HG02759 (cell line): ENCODE results near the gene WASF2.
"Not testable (repeated sequence)": the region's sequence is repeated elsewhere in the genome, so short reads cannot be mapped to it uniquely, and the experiment has no call there.

Source experiments
- ATAC-seq: cut with Tn5 transposase; IDR thresholded peaks from one replicate; pipeline ENCODE4 v1.9.1; 2021; ENCODE audit warnings: mild to moderate bottlenecking, moderate library complexity; ENCODE audit not compliant: unreplicated experiment

Gene WASF2

DNA sequence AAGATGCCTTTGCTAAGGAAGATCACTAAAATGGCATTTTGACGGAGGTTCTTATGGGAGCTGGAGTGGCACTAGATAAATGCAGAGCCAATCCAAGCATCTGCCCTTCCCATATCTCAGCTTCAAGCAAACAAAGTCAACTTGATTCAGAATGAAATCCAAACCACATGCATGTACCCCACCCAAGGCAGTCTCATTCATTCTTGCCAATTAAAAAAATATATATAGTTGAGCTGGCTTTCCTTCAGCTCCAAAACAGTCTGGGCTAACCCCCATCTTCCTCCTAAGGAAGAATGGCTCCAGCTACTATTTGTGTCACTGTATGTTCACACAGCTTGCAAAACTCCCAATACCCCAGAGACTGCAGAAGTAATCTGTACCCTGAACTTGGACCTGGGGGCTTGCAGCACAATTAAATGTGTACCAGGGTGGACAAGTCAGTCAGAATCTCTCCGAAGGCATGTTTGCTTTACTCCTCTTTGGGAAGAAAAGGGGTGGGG is 62.1 kb downstream of the WASF2 start:
- ATAC-seq: no peak

DNA sequence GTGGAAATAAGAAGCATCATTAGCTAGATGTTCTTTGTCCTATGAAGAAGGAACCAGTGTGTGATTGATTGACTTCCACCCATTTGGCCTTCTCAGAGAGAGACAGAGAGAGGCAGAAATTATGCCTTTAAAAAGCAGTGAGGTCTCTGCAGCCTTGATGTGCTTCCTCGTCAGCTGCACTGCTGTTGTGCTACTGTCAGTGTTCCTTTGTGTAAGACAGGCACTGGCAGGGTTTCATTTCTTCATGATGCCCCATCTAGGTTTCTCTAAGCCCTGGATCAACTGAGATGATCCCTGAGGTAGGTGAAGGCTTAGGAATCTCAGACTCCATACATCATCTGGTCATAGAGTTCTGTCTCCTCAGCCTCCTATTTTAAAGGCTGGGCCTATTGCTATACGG is 62.6 kb downstream of the WASF2 start:
- ATAC-seq: no peak

DNA sequence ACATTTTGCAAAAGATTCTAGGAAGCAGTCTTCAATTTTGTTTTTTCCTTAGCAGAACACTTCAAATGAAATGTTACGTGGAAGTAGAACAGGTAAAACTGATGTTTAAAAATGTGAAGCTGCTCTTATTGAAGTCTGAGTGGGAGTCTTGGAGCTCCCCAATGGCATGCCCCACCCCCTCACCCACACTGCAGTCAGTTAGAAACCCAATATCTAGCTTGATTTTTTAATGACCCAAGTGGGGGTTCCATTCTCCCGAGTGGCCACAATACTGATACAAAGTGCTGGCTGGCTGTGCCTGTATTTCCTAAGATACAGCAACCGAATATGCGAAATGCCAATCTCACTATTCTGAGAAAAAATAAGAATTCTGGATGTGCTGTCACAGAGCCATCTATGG is 66.3 kb downstream of the WASF2 start:
- no peak for ATAC-seq

DNA sequence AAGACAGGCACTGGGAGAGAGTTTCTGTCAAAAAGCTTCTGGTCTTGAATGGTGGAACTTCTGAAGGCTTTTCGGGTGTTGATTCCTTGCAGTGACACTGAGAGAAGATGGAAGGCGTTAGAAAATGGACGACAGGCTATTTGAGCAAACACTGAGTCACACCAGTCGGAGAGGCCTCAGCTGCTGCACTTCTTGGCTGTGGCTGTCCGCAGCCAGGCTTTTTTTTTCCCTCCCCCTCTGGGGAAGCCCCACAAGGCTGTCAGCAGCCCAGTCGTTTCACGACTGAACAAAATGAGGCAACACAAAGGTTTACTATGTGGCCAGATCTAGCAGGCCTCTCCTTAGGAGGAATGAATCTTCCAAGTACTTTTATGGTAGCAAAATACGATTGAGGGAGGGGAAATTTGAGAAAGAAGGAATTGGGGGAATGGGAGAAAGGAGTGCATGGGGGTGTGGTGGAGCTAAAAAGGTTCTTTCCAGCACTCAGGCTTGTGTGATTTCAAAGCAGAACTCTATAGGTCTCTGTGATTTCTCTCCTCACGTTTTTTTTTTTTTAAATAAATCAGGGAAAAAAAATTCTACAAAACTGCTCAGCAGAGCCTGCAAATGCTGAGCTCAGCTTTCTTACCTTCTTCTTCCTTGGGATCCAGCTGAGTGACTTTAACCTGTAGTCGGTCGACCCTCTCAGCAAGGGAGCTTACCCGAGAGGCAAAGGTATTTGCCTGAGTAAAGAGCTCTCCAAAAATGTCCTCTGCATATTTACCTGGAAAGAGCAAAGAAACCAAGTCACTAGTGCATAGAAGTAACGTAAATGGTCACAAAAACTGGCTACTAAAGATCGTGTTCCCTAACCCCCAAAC is 71.4 kb downstream of the WASF2 start:
- peak; percentile 80 for ATAC-seq

DNA sequence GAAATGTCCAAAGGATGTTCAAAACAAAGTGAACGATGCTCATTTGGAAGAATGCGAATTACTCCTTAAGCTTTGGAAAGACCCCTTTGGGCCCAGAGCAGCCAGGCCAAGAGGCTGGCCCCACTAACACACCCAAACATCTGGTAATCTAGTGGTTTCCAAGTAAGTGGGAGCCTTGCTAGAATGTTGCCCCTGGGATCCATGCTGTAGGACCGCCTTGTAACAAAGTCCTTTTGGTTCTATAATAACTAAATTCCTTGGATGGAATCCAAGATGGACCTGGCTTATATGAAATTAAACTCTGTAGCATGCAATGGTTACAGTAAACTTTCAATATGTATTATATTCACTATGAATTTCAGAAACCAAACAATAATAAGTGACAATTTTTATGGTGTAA is 72.3 kb downstream of the WASF2 start:
- no peak for ATAC-seq

DNA sequence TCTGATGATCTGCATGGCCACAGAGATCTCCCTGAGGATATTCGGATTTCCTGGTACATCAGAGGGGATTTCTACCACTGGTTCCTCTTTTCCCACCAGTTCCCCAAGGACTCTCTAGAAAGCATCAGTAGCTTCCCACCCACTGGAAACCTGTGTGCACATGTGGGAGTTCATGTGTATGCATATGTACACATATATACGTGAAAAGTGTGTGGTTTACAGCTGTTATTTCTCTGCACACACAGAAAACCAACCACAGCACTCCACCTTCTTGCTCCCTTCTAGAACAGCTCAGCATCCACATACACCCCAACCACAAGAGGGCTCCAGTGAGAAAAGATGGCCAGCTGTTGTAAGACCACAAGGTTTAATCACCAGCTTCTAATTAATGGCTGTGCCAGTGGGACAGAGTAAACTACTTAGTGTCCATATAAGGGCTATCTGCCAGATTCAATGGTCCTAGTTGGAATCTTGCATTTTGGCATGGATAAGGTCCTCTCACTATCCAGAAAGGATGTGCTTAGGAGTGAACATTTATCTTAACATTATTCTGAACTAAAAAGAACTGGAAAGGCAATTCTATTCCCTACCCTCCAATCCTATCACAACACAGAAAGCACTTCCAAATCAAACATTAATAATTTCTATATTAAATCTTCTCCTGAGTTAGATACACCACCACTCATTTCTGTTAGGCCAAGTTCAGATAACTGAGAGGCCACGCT is 73.4 kb downstream of the WASF2 start:
- no peak for ATAC-seq

DNA sequence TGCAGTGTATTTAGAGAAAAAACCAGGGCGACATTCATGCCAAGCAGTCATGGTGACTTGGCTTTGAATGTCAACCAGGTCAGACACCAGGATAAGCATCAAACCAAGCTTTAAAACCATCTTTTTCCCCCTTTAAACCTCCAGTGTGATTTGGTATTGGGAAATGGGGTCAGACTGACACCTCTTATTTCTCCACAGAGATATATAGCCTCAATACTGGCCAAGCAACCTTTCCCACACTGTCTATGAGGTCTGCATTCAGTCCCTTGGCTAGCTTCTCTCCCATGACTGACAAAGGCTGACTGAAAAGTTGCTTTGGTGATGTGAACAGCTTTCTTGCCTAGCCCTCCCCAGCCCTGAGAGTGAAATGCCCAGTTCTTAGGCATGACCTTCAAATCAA is 75.9 kb downstream of the WASF2 start:
- ATAC-seq: no peak

DNA sequence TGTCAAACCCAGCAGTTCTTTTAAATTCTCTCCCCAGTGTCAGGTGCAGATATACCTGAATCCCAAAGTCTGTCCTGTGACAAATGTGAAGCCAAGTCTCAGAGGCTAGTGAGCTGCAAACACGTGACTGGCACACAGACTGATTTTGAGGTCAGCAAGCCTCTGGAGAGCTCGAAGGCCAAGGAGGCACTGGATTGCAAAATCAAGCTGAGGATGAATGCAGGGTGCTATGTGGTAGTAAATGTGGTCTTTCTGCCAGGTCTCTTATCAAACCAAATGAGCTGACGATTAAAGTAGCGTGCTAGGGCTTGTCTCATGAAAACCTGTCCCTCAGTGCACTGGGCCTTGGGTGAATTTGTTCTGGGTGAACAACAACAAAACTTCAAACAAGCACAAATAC is 77.0 kb downstream of the WASF2 start:
- no peak for ATAC-seq

DNA sequence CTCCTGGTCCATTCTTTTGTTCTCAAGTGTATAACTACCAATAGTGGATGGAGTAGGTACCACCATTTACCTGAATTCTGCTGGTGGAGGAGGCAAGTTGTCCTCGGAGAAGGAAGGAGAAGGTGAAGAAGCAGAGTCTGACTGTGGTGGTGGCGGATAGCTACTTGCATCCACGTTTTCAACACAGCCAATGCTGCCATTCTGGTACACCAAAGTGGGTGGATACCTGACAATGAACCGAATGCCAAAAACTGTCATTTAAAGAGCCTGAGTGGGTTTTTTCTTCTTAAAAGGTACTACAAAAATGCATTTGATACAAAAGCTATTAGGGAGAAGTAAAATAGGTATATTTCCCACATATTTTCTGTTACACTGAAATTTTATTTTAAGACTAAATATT is 77.5 kb downstream of the WASF2 start:
- no peak for ATAC-seq

DNA sequence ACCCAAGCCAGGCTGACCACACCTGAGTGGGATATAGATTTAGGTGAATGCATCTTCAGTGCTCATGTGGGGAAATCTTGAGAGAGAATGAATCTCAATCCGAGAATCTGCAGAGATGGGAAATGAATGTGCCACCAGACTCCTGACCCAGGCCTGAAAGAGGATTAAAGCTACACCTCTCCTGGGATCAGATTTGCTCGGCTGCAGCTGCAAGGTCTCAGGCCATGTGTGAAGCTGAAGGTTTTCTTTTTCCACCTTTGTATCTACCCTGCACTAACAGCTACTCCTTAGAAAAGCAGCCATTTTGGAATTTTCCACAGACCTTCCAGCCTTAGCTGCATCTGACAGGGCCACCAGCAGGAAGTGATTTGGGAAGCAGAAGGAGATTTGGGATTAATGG is 79.3 kb downstream of the WASF2 start:
- ATAC-seq: no peak

DNA sequence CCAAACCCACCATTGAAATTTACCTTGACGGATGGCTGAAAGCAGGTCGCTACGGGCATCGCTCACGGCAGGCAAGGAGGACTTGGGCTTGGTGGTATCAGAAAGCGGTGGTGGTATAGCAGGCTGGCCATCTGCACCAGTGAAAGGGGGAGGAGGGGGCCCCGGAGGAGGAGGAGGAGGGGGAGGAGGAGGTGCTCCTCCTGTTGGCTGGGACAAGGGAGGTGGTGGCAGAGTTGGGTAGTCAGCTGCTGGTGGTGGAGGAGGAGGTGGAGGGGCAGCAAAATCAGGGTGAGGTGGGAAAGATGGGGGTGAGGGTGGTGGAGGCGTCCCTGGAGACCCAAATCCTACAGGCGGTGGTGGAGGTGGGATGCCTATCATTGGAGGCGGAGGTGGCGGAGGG is 80.3 kb downstream of the WASF2 start:
- no peak for ATAC-seq

DNA sequence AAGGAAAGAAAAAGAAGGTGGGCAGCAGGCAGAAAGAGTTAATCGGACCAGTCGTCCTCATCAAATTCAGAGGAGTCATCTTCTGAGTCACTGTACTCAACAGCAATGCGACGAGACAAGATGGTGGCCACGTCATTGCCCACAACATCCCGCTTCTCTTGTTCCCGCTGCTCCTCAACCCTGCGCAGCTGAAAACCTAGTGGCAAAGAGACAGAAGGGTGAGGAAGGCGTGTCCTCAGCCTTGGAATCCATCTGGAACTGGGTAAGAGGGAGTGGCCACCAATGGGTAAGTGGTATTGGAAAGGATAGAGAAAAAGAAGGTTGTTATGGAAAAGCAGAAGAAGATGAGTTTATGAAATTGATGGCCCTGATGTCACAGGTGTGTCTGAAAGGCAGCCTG is 81.8 kb downstream of the WASF2 start:
- ATAC-seq: no peak

DNA sequence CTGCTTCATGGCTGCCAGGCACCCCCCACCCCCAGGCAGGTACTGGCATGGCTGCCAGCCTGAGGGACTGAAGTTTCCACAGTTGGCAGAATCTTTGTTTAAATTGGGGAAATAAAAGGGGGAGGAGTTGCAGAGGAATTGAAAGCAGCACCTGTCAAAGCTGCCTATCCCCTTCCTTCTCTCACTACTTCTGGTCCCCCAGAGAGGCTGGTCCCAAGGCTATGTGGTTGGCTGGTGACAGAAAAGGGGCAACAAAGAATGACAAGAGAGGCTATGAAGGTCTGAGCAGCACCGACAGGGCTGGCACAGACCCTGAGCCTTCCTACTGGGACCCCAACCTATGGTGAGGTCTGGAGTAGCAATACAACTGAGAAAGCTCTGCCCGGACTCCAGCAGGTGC is 83.2 kb downstream of the WASF2 start:
- not testable (repeated sequence) for ATAC-seq

DNA sequence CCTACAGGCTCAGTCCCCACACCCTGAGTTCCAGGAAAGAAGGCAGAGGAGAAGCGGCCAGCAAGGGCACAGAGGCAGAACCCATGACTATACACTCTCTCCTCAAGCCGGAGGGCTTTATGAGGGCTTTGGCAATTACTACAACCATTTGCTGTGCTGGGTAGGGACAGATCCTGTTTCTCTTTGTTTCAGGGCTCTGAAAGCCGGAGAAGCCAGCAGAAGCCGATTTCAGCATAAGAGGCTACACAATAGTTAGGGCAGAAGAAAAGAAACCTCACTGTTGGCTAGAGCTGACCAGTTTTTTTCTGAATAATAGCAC is 83.6 kb downstream of the WASF2 start:
- no peak for ATAC-seq

DNA sequence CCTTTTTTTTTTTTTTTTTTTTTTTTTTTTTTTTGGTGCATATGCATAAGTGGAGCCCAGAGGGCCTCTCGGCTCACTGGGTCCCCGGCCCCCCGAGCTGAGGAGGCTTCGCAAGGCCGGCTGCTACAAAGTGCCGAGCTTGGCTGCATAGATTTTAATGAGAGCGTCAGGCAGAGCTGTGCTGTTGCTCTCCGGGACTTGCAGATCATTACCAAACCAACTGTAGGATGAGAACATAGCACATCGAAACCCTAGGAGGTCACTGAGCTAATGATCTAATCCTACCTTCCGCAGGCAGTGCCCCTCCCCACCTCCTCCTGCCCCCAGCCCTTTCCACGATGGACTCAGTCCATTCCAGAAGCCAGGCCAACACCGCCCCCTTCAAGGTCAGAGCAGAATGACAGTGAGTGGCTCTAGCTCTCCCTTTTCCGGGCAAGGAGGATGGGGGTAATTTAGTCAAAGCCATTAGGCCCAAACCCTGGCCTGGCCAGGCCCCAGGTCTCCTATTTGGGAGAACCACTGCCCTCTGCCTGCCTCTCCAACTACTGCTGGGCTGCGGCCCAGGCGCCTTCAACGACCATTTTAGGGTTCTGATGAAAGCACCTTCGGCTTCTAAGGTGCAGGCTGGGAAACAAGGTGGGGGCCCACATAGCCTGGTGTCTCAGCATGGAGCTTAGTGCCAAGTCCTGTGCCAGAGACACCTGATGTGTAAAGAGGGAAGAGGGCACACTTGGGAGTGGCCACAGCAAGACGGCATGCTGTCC is 84.2 kb downstream of the WASF2 start:
- not testable (repeated sequence) for ATAC-seq

DNA sequence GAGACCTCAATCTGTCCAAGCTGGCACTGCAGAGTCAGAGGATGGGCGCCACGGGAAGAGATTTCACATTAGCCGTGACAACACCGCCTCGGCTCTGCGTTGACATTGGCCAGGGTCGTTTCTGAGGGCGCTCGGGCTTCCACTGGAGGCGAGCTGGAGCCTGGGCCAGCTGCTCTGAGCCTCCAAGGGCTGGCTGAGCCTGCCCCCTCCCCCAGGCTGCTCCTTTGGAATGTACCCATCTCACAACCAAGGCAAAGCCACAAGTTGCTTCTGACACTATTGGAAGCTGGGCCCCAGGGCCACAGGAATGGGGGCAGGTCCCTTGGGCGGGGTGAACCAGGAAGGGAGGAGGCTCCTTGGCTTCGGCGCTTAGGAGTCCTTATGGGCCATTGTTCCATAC is 84.9 kb downstream of the WASF2 start:
- ATAC-seq: no peak

DNA sequence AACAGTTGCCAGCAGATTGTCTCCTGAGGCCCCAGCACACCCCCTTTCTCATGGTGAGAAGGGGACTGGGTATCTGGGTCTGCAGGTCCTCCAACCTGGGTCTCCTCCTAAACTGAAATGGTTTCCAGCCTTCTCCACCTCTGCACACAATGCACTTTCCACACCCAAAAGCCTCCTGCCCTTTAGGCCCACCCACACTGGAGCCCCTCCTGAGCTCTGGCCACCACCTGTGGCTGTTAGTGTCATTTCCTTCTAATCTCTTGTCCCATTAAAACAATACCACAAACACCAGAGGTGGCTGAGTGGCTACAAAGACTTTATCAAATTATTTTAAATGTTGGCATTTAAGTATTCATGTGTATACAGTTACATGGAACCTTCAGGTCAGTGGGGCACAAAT is 86.0 kb downstream of the WASF2 start:
- ATAC-seq: no peak

DNA sequence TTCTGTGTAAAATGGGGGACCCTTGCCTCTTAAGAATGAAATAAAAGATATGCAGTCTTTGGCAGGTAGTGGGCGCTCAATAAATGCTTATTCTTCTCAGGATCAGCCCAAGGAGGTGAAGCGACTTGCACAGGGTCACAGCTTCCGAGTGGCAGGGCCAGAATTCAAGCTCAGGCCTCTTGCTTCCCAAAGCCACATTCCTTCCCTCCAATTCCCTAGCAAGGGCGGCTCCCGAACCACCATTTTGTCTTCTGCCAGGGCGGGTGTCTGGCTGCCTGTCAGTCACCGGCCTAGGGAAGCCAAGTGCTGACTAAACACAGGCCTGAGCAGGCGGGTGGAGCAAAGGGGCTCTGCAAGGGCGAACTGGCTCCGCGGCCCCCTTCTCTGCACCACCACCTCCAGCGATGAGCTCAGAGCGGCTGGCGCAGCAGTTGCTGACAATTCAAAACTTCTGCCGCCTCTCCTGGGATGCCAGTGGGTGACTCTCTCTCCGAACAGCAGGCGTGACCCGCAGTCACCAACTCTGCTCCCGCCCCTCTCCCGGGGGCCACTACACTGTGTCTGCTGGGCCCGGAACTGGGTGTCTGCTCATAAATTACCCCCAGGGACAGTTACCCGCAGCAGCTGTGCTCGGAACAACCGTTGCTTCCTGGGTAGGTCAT is 86.8 kb downstream of the WASF2 start:
- ATAC-seq: no peak

DNA sequence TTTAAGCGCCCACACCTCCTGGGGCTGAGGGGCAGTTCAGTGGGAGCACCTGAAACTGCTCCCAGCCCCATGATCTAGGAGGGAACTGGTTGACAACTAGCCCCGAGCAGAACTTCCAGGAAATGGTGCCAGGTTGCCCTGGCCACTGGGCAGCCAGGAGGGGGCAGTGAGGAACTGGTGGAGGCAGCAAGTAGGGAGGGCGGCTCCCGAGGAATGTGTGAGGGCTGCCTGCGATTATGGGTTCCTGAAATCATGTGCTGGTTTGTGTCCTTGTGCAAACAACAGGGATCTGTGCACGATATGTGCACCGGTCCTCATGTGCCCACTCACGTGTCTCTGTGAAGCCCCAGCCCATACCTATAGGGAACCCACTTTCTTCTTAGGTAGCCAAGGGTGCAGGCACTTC is 87.6 kb downstream of the WASF2 start:
- ATAC-seq: no peak

DNA sequence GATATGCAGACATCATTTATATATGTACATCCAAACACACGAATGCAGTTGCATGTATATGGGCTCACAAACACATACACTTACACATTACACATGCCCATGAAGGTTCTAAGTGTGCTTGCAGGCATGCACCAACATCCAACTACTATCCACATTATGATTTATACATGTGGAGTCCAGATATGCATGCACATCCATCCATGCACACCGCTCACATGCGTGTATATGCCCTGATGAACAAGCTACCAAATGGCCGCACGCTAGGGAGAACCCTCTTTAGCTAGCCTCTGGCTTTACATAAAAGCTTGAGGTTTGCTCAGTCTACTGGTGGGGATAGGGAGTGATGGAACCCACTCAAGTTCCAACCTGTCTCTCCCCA is 89.0 kb downstream of the WASF2 start:
- ATAC-seq: no peak
